Endodermal cell (in vitro differentiated cells): ENCODE data around the gene NEGR1. TPM values are rescaled to one million over a fixed set of nuclear protein-coding genes. Genes with fewer than 3 reads are reported as not detected.

Experiments used
- DNase-seq: peaks from one replicate; pipeline ENCODE4 v3.0.0-alpha.2; 2017
- H3K27ac ChIP-seq: 2 replicates; pipeline ENCODE4 v1.5.1; 2013; ENCODE audit warnings: mild to moderate bottlenecking, low read depth, low read length, moderate library complexity
- H3K27me3 ChIP-seq: 2 replicates; pipeline ENCODE4 v1.6.1; 2013; ENCODE audit warnings: mild to moderate bottlenecking, low read length, moderate library complexity; ENCODE audit not compliant: insufficient read depth, control insufficient read depth, poor library complexity, severe bottlenecking
- H3K36me3 ChIP-seq: 2 replicates; pipeline ENCODE4 v1.7.0; 2013; ENCODE audit warnings: mild to moderate bottlenecking, low read length, moderate library complexity; ENCODE audit not compliant: control insufficient read depth, insufficient read depth
- H3K4me1 ChIP-seq: one replicate; pipeline ENCODE4 v1.7.0; 2013; ENCODE audit warnings: low read length; ENCODE audit not compliant: control insufficient read depth, insufficient read depth
- H3K4me3 ChIP-seq: 2 replicates; pipeline ENCODE4 v1.5.1; 2013; ENCODE audit warnings: mild to moderate bottlenecking, low read length, moderate library complexity
- H3K9ac ChIP-seq: 2 replicates; pipeline ENCODE4 v1.6.1; 2013; ENCODE audit warnings: mild to moderate bottlenecking, low read length, moderate library complexity; ENCODE audit not compliant: poor library complexity, severe bottlenecking; ENCODE audit errors: extremely low read depth
- H3K9me3 ChIP-seq: 2 replicates; pipeline ENCODE4 v1.6.1; 2013; ENCODE audit warnings: mild to moderate bottlenecking, low read length, moderate library complexity; ENCODE audit not compliant: control insufficient read depth
- H3K27ac Mint-ChIP-seq: 2 replicates; pipeline ENCODE4 v1.8.0; 2020; ENCODE audit warnings: mixed read lengths
- H3K27me3 Mint-ChIP-seq: 2 replicates; pipeline ENCODE4 v1.8.0; 2021; ENCODE audit warnings: mild to moderate bottlenecking, mixed read lengths; ENCODE audit not compliant: insufficient read depth
- H3K36me3 Mint-ChIP-seq: 2 replicates; pipeline ENCODE4 v1.8.0; 2020; ENCODE audit warnings: low read depth, mixed read lengths
- H3K4me1 Mint-ChIP-seq: 2 replicates; pipeline ENCODE4 v1.8.0; 2020; ENCODE audit warnings: mixed read lengths
- H3K4me3 Mint-ChIP-seq: 2 replicates; pipeline ENCODE4 v1.8.0; 2020; ENCODE audit warnings: mild to moderate bottlenecking, moderate library complexity, mixed read lengths
- H3K9me3 Mint-ChIP-seq: 2 replicates; pipeline ENCODE4 v1.8.0; 2020; ENCODE audit warnings: mild to moderate bottlenecking, mixed read lengths
- WGBS, 2 experiments: methylation state at CpG; one replicate each; pipeline versions ENCODE4 v1.1.5 to v1.1.7; 2013; ENCODE audit warnings: missing lambda C conversion rate in 2 of 2, mixed read lengths in 1 of 2; ENCODE audit not compliant: insufficient coverage in 1 of 2, insufficient read length in 1 of 2; 5-methylcytosine and 5-hydroxymethylcytosine counted together
- total RNA-seq, 2 donors: library from RNA; stranded (reverse); fragmentation: NEBNext Ultra II Directional in 1 of 2; extraction: Animal tissue kit (Norgen Biotek cat#: 25700) in 1 of 2; gene quantifications; 2 replicates in 1 of 2; 3 replicates in 1 of 2; pipeline ENCODE4 v1.2.1, GENCODE V29; 2021
- TF ChIP-seq, protein P1 (sequence below): fragments of 200-600 bp; sonication (generic); conservative IDR thresholded peaks from 2 replicates; pipeline ENCODE4 v1.5.0; 2021; ENCODE audit warnings: antibody characterized with exemption, mild to moderate bottlenecking

Gene NEGR1
- total RNA-seq, 2 donors from 2014 or later = 1.5 to 2.1 TPM

GRCh38 chr1:71850936-71851335, 431.4 kb downstream of the NEGR1 start:
- H3K9me3 ChIP-seq = no peaks in the 10 kb centered on the region
- Mint-ChIP-seq H3K27ac (no peak overlapping the region), H3K9me3 (no peaks in the 10 kb centered on the region), H3K36me3 (no peaks in the 10 kb centered on the region), H3K4me1 (no peaks in the 10 kb centered on the region), H3K4me3 (no peak overlapping the region), H3K27me3 (no peaks in the 10 kb centered on the region)
- DNase-seq = no peak
- TF ChIP-seq, protein P1, sequence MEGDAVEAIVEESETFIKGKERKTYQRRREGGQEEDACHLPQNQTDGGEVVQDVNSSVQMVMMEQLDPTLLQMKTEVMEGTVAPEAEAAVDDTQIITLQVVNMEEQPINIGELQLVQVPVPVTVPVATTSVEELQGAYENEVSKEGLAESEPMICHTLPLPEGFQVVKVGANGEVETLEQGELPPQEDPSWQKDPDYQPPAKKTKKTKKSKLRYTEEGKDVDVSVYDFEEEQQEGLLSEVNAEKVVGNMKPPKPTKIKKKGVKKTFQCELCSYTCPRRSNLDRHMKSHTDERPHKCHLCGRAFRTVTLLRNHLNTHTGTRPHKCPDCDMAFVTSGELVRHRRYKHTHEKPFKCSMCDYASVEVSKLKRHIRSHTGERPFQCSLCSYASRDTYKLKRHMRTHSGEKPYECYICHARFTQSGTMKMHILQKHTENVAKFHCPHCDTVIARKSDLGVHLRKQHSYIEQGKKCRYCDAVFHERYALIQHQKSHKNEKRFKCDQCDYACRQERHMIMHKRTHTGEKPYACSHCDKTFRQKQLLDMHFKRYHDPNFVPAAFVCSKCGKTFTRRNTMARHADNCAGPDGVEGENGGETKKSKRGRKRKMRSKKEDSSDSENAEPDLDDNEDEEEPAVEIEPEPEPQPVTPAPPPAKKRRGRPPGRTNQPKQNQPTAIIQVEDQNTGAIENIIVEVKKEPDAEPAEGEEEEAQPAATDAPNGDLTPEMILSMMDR = no peak
- H3K27me3 ChIP-seq = no peaks in the 10 kb centered on the region
- H3K4me1 ChIP-seq = no peaks in the 10 kb centered on the region
- H3K36me3 ChIP-seq = no peaks in the 10 kb centered on the region
- H3K27ac ChIP-seq = no peak overlapping the region
- 96 to 100% methylated on average over 1 to 3 of the region's 3 CpGs for WGBS, 2 experiments
- H3K4me3 ChIP-seq = no peak overlapping the region
- no peak overlapping the region for H3K9ac ChIP-seq

DNA sequence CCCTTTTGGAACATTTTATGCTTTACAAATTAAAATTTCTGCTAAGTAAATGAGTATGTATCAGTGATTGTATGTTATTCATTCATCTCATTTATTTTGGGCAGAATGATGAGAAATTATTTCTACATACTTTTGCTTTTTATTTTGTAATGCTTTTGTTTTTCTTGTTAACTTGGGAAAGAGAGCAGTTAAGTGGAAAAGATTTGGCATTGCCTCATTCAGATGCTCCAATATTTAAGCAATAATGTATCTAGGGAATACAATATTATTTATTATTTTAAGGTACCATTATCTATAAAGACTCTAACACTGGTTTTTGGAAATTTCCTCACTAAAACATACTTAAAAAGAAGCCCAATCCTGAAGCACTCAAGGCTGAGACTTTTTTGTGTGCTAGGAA, 431.8 kb downstream of the NEGR1 start:
- no peak overlapping the region for H3K4me3 ChIP-seq
- TF ChIP-seq, protein P1 = no peak
- H3K27me3 Mint-ChIP-seq = no peaks in the 10 kb centered on the region
- no peak overlapping the region for H3K4me3 Mint-ChIP-seq
- no peak overlapping the region for H3K27ac Mint-ChIP-seq
- H3K9me3 Mint-ChIP-seq = no peaks in the 10 kb centered on the region
- H3K36me3 Mint-ChIP-seq = no peaks in the 10 kb centered on the region
- no peak overlapping the region for H3K27ac ChIP-seq
- H3K4me1 ChIP-seq = no peaks in the 10 kb centered on the region
- DNase-seq = no peak
- no peak overlapping the region for H3K9ac ChIP-seq
- no peaks in the 10 kb centered on the region for H3K9me3 ChIP-seq
- H3K36me3 ChIP-seq = no peaks in the 10 kb centered on the region
- no peaks in the 10 kb centered on the region for H3K4me1 Mint-ChIP-seq
- no peaks in the 10 kb centered on the region for H3K27me3 ChIP-seq

- no peak overlapping the region for H3K27ac ChIP-seq
- H3K36me3 Mint-ChIP-seq = no peaks in the 10 kb centered on the region
- no peaks in the 10 kb centered on the region for H3K27me3 Mint-ChIP-seq
- H3K4me3 ChIP-seq = no peak overlapping the region
- H3K9me3 ChIP-seq = no peaks in the 10 kb centered on the region
- H3K4me1 Mint-ChIP-seq = no peaks in the 10 kb centered on the region
- H3K4me1 ChIP-seq = no peaks in the 10 kb centered on the region
- H3K36me3 ChIP-seq = no peaks in the 10 kb centered on the region
- H3K27me3 ChIP-seq = peaks cover 6% of the 10 kb centered on the region
- H3K9me3 Mint-ChIP-seq = no peaks in the 10 kb centered on the region
- H3K4me3 Mint-ChIP-seq = no peak overlapping the region
- no peak for DNase-seq
- TF ChIP-seq, protein P1 = no peak
- H3K27ac Mint-ChIP-seq = no peak overlapping the region
- no peak overlapping the region for H3K9ac ChIP-seq
- WGBS, 2 experiments = 91 to 100% methylated on average over 2 of the region's 2 CpGs
Measured at GRCh38 chr1:71843012-71843411, 439.3 kb downstream of the NEGR1 start.
